MCF 10A (cell line): ENCODE data around the gene USP15. TPM values are rescaled to one million over a fixed set of nuclear protein-coding genes. Genes with fewer than 3 reads are reported as not detected.
A peak's percentile ranks its signal among the peaks of the same experiment; 100 is the strongest.

Source experiments
- BruUV-seq: library from RNA; stranded (reverse); fragments of 400-500 nt; replicated peaks from 2 replicates; lab custom pipeline; 2021; lab: Mats Ljungman, UMichigan
- CTCF ChIA-PET: fragments of 300-600 bp; sonication (Branson Sonifier 250); formaldehyde crosslinking; extraction: SDS; loops from one replicate; lab custom pipeline; 2021; ENCODE audit warnings: antibody characterized with exemption, inconsistent platforms; lab: Yijun Ruan, JAX
- POLR2A ChIA-PET: fragments of 300-600, 350-650 bp; sonication (Branson Sonifier 250); formaldehyde crosslinking; extraction: SDS; loops from one replicate; lab custom pipeline; 2020; ENCODE audit warnings: antibody characterized with exemption, inconsistent platforms; lab: Yijun Ruan, JAX
- DNase-seq: peaks from one replicate; pipeline ENCODE4 v3.0.0-alpha.2; 2018; ENCODE audit not compliant: unreplicated experiment
- H3K27ac Mint-ChIP-seq: one replicate; pipeline ENCODE4 v1.8.0; 2022; ENCODE audit warnings: mild to moderate bottlenecking, low read depth, mixed read lengths; ENCODE audit not compliant: unreplicated experiment
- H3K27me3 Mint-ChIP-seq: one replicate; pipeline ENCODE4 v1.8.0; 2022; ENCODE audit warnings: mixed read lengths; ENCODE audit not compliant: insufficient read depth, unreplicated experiment
- H3K36me3 Mint-ChIP-seq: one replicate; pipeline ENCODE4 v1.8.0; 2022; ENCODE audit warnings: mild to moderate bottlenecking, moderate library complexity, mixed read lengths; ENCODE audit not compliant: insufficient read depth, unreplicated experiment
- H3K4me1 Mint-ChIP-seq: one replicate; pipeline ENCODE4 v1.8.0; 2022; ENCODE audit warnings: mixed read lengths; ENCODE audit not compliant: insufficient read depth, unreplicated experiment
- H3K4me3 Mint-ChIP-seq: one replicate; pipeline ENCODE4 v1.8.0; 2022; ENCODE audit warnings: mild to moderate bottlenecking, moderate library complexity, mixed read lengths; ENCODE audit not compliant: unreplicated experiment
- H3K9me3 Mint-ChIP-seq: one replicate; pipeline ENCODE4 v1.8.0; 2022; ENCODE audit warnings: mixed read lengths; ENCODE audit not compliant: unreplicated experiment
- intact Hi-C: fragments of 100-400 bp; cut with micrococcal nuclease; formaldehyde crosslinking; loops from 2 replicates; pipeline ENCODE4 v1.14.1; 2022
- total RNA-seq: library from RNA; stranded (reverse); gene quantifications from 2 replicates; pipeline ENCODE4 v1.2.3, GENCODE V29; 2022
- TF ChIP-seq, protein P1 (sequence below): fragments of 200-600 bp; IDR thresholded peaks from one replicate; pipeline ENCODE4 v1.8.0; 2022; ENCODE audit warnings: antibody characterized with exemption, mild to moderate bottlenecking; ENCODE audit not compliant: unreplicated experiment

USP15 gene
- total RNA-seq, 1 experiment from 2014 or later = 71.0 TPM

DNA sequence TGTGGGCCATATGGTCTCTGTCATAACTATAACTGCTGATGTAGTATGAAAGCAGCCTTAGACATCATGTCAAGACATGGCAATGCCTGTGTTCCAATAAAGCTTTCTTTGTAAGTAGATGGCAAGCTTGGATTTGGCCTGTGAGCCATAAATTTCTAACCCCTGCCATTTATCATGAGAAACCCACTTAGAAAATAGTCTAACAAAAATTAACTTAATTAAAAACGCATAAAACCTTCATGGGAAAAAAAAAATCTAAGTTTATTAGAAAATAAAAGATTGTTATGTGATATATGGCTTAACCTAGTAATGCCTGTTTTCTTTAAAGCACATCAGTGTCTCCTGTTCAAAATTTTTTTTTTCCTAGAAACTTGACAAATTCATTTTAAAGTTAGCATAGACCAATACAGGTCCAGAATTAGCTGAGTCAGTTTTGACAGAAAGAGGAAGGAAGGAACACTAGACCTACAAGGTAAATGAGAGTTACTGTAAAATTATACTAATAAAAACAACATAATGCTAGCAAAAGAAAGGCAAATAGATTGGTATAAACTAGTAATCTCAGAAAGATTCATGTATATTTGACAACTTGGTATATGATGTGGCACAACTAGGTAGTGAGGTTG, 68.2 kb downstream of the USP15 start:
- Mint-ChIP-seq H3K36me3 (peaks cover 36% of the 10 kb centered on the region), H3K4me3 (no peak overlapping the region), H3K4me1 (no peaks in the 10 kb centered on the region), H3K27me3 (no peaks in the 10 kb centered on the region), H3K27ac (no peak overlapping the region), H3K9me3 (no peaks in the 10 kb centered on the region)
- CTCF ChIA-PET = interaction anchor here (0.9 kb wide), 1 partner anchor 10 kb away, joined by 3 read pairs; no protein-coding TSS in a partner anchor
- intact Hi-C loops = no loop called here
- no peak for DNase-seq
- POLR2A ChIA-PET = no interaction called here
- no TSS peak for BruUV-seq
- TF ChIP-seq, protein P1, sequence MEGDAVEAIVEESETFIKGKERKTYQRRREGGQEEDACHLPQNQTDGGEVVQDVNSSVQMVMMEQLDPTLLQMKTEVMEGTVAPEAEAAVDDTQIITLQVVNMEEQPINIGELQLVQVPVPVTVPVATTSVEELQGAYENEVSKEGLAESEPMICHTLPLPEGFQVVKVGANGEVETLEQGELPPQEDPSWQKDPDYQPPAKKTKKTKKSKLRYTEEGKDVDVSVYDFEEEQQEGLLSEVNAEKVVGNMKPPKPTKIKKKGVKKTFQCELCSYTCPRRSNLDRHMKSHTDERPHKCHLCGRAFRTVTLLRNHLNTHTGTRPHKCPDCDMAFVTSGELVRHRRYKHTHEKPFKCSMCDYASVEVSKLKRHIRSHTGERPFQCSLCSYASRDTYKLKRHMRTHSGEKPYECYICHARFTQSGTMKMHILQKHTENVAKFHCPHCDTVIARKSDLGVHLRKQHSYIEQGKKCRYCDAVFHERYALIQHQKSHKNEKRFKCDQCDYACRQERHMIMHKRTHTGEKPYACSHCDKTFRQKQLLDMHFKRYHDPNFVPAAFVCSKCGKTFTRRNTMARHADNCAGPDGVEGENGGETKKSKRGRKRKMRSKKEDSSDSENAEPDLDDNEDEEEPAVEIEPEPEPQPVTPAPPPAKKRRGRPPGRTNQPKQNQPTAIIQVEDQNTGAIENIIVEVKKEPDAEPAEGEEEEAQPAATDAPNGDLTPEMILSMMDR = no peak

DNA sequence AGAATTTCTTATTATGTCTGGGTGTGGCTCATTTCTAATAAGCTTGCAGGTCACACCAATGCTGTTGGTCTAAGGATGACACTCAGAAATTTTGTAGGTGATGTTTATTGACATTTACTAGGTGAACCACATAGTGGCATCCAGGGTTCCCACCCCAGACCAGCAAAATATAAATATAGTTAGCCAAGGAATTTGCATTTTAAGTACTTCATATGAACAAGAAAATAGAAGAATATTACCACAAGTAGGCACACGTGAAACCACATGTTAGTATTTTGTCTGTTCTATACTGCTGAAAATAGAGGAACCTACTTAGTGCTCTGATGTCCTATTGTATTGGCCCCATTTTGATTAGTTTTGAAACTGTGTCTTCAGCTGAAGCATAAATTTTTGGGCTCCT, 71.1 kb downstream of the USP15 start:
- H3K27ac Mint-ChIP-seq = no peak overlapping the region
- POLR2A ChIA-PET = no interaction called here
- no TSS peak for BruUV-seq
- H3K36me3 Mint-ChIP-seq = peaks cover 46% of the 10 kb centered on the region
- CTCF ChIA-PET = interaction anchor here (0.7 kb wide), 1 partner anchor 19 kb away, joined by 3 read pairs; no protein-coding TSS in a partner anchor
- intact Hi-C loops = no loop called here
- DNase-seq = no peak
- no peaks in the 10 kb centered on the region for H3K4me1 Mint-ChIP-seq
- no peaks in the 10 kb centered on the region for H3K27me3 Mint-ChIP-seq
- no peak overlapping the region for H3K4me3 Mint-ChIP-seq
- TF ChIP-seq, protein P1 = no peak
- H3K9me3 Mint-ChIP-seq = no peaks in the 10 kb centered on the region

DNA sequence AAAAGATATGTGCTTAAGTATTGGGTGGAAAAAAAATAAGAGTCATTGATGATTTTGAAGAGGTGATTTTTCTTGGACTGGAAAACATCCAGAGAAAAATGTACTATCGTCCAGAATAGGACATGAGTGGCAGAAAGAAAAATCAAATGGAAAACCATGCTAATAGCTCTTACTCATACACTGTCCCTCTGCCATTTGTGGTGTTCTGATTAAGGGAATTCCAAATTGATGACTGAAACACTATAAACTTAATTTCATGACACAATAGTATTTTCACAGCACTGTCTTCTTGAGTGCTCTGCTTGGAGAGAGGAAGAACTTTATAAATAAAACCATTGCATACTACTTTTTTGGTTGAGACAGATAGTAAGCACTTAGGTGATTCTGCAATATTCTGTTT, 72.4 kb downstream of the USP15 start:
- intact Hi-C loops = no loop called here
- peak; percentile 11 for DNase-seq
- no peaks in the 10 kb centered on the region for H3K4me1 Mint-ChIP-seq
- H3K27ac Mint-ChIP-seq = no peak overlapping the region
- H3K36me3 Mint-ChIP-seq = peaks cover 47% of the 10 kb centered on the region
- BruUV-seq = no TSS peak
- ChIA-PET CTCF (no interaction called here), POLR2A (no interaction called here)
- no peaks in the 10 kb centered on the region for H3K27me3 Mint-ChIP-seq
- H3K4me3 Mint-ChIP-seq = no peak overlapping the region
- TF ChIP-seq, protein P1 = no peak
- H3K9me3 Mint-ChIP-seq = no peaks in the 10 kb centered on the region

DNA sequence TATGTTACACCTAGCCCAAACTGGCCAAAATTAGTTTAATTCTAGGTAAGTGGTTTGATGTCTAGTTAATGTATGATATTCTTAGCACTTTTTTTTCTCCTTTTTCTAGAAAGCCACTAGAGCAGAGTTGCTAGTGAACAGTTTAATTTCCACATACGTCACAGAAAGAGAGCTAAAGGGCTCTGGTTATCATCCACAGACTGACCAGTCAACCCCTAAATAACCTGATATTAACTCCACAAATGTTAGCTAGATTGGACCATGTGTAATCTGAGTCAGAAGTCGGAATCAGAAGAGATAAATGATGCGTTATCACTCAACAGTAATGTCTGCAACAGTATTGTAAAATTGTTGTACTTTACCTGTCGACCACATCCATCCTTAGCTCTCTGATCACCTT, 74.9 kb downstream of the USP15 start:
- BruUV-seq = no TSS peak
- TF ChIP-seq, protein P1 = no peak
- no peak overlapping the region for H3K4me3 Mint-ChIP-seq

More for the DNA sequence above, 74.9 kb downstream of the USP15 start:
- intact Hi-C loops = no loop called here
- Mint-ChIP-seq H3K9me3 (peaks cover 10% of the 10 kb centered on the region), H3K27me3 (no peaks in the 10 kb centered on the region), H3K4me1 (no peaks in the 10 kb centered on the region), H3K27ac (no peak overlapping the region), H3K36me3 (peaks cover 56% of the 10 kb centered on the region)
- ChIA-PET POLR2A (interaction anchor here (1.1 kb wide), 1 partner anchor 8 kb away, joined by 3 read pairs; no protein-coding TSS in a partner anchor), CTCF (no interaction called here)
- DNase-seq = no peak
